GM12872 (cell line): Measurements from ENCODE around the gene MYORG.

Source experiments
- CTCF ChIP-seq: IDR thresholded peaks from 3 replicates; pipeline ENCODE4 v1.5.1; 2011; ENCODE audit warnings: low read depth, mild to moderate bottlenecking, low read length, moderate library complexity; ENCODE audit not compliant: insufficient read depth

Gene MYORG

GRCh38 chr9:34382879-34383278, 6.2 kb upstream of the MYORG start:
- TF ChIP-seq CTCF = no peak

GRCh38 chr9:34382054-34382453, 5.4 kb upstream of the MYORG start:
- TF ChIP-seq CTCF = no peak

- no peak for TF ChIP-seq CTCF
Measured at GRCh38 chr9:34381323-34381722, 4.6 kb upstream of the MYORG start.

- no peak for TF ChIP-seq CTCF
Measured at GRCh38 chr9:34380511-34381315, 4.0 kb upstream of the MYORG start.

- 0 out of 3 replicates have a peak, but pooled peaks have one; percentile 12 for TF ChIP-seq CTCF
Measured at GRCh38 chr9:34380034-34380510, 3.4 kb upstream of the MYORG start.

GRCh38 chr9:34379334-34380033, 2.8 kb upstream of the MYORG start:
- peak; percentile 99 for TF ChIP-seq CTCF

GRCh38 chr9:34378376-34379060, 1.8 kb upstream of the MYORG start:
- TF ChIP-seq CTCF = no peak
